Suprapubic skin (tissue), 3 donors: ENCODE results near the gene RAB17.

Source experiments
- CTCF ChIP-seq, 2 donors: fragments of 200-600 bp in 1 of 2; fragments of 450-650 bp in 1 of 2; sonication (generic) in 1 of 2; IDR thresholded peaks; one replicate each; pipeline ENCODE4 v1.5.1; 2016 to 2019; ENCODE audit warnings: antibody characterized with exemption in 2 of 2, mild to moderate bottlenecking in 1 of 2, moderate library complexity in 1 of 2
- EP300 ChIP-seq: sonication (generic); formaldehyde crosslinking; IDR thresholded peaks from one replicate; pipeline ENCODE4 v1.6.1; 2017; ENCODE audit warnings: antibody characterized with exemption
- POLR2A ChIP-seq, 2 donors: fragments of 450-650 bp; IDR thresholded peaks; one replicate each; pipeline ENCODE4 v1.6.1; 2017; ENCODE audit warnings: antibody characterized with exemption in 2 of 2, mild to moderate bottlenecking in 2 of 2, moderate library complexity in 2 of 2

GRCh38 chr2:237602409-237602808 is 11.9 kb upstream of the RAB17 start:
- TF ChIP-seq CTCF (IDR thresholded peaks at IDR 0.05): no peak
- no peak for TF ChIP-seq EP300
- TF ChIP-seq POLR2A (IDR thresholded peaks at IDR 0.05): no peak
